ENCODE data around the gene UBE2J2.

The UBE2J2 gene

DNA sequence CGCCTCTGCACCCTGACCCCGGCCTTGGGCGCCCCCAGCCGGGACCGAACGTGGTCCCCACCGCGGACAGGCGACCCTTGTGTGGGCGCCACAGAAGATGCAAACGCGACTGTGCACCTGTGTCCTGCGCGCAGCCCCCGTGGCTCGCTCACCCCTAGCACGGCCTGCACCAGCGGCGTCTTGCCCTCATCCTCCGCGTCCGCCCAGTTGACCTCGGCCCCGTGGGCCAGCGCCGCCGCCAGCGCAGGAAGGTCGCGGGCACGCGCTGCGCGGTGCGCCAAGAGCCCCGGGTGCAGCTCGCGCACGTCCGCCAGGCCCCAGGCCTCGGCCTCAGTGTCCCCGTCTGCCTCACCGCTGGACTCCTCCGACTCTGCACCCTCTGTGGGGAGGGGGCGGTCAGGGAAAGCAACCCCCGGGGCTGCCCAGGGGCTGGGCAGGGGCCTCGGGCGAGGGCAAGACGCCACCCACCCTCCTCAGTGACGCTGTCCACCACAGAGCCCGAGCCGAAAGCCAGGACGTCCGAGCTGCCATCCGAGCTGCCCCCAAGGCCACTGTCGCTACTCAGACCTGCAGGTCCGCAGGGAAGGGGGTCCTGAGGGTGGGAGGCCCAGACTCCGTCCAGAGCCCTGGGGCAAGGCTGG lies 20.7 kb upstream of the UBE2J2 start:
- H3K27ac ChIP-seq (ENCODE audit: low read depth, low read length, poor library complexity, severe bottlenecking), result no peak overlapping the region
- no peaks in the 10 kb centered on the region for H3K9me2 ChIP-seq (ENCODE audit: low read depth, low read length)
- H2AFZ ChIP-seq (ENCODE audit: low read length), result no peak overlapping the region
- TF ChIP-seq, protein P1, sequence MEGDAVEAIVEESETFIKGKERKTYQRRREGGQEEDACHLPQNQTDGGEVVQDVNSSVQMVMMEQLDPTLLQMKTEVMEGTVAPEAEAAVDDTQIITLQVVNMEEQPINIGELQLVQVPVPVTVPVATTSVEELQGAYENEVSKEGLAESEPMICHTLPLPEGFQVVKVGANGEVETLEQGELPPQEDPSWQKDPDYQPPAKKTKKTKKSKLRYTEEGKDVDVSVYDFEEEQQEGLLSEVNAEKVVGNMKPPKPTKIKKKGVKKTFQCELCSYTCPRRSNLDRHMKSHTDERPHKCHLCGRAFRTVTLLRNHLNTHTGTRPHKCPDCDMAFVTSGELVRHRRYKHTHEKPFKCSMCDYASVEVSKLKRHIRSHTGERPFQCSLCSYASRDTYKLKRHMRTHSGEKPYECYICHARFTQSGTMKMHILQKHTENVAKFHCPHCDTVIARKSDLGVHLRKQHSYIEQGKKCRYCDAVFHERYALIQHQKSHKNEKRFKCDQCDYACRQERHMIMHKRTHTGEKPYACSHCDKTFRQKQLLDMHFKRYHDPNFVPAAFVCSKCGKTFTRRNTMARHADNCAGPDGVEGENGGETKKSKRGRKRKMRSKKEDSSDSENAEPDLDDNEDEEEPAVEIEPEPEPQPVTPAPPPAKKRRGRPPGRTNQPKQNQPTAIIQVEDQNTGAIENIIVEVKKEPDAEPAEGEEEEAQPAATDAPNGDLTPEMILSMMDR (IDR thresholded peaks at IDR 0.05; ENCODE audit: low read length), result no peak
- TF ChIP-seq EZH2 (IDR thresholded peaks at IDR 0.05; ENCODE audit: borderline replicate concordance, low read length), result no peak
- no peak overlapping the region for H3K9ac ChIP-seq (ENCODE audit: low read length)
- no peaks in the 10 kb centered on the region for H3K4me1 ChIP-seq (ENCODE audit: insufficient read depth, low read length, severe bottlenecking)
- no peaks in the 10 kb centered on the region for H3K9me3 ChIP-seq (ENCODE audit: low read length)
- H3K79me2 ChIP-seq (ENCODE audit: insufficient read depth, low read length), result no peaks in the 10 kb centered on the region
- H3F3A ChIP-seq (ENCODE audit: insufficient read depth, low read length), result no peaks in the 10 kb centered on the region
- no peak overlapping the region for H3K4me3 ChIP-seq (ENCODE audit: low read depth, low read length, poor library complexity, severe bottlenecking)
- H3K36me3 ChIP-seq (ENCODE audit: insufficient read depth, low read length), result no peaks in the 10 kb centered on the region
- no peaks in the 10 kb centered on the region for H4K20me1 ChIP-seq (ENCODE audit: insufficient read depth, low read length)
- H3K27me3 ChIP-seq (ENCODE audit: insufficient read depth, low read length), result no peaks in the 10 kb centered on the region
- no peak overlapping the region for H3K4me2 ChIP-seq (ENCODE audit: low read length)

DNA sequence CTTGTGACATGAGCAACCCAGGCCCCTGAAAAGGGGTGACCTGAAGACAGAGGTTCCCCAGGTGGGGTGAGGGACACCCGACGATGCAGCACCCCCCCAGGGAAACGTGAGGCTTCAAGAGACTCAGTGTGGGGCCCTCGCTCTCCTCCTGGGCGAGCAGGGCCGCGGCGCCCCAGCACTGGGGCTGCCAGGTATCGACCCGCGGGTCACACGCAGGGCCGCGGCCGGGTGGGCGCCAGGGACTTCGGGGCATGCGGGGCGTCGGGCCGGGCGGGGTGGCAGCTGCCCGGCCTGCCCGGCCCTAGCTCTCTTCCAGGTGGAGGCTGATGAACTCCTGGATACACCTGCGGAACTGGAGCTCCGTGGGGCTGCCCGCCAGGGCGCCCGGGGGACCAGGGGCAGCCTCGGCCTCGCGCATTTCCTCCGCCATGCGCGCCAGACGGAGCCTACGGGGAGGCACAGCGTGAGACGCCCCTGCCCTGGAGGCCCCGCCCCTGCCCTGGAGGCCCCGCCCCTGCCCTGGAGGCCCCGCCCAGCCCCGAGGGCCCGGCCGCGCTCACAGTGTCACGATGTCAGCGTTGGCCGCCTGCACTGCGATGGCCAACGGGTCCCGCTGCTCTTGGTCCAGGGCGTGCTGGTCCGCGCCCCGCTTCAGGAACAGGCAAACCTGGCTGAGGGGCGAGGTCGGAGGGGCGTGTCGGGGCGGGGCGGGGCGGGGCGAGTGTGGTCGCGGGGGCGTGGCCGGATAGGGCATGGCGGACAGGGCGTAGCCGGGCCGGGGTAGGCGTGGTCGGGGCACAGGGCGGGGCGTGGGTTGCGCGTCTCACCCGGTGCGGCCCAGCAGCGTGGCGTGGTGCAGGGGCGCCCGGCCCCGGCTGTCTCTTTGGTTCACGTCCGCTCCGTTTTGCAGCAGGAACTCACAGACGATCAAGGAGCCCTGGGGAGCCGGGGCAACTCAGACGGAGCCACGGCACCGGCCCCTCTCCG lies 19.9 kb upstream of the UBE2J2 start:
- H3K27me3 ChIP-seq (ENCODE audit: insufficient read depth, low read length), result no peaks in the 10 kb centered on the region
- H3F3A ChIP-seq (ENCODE audit: insufficient read depth, low read length), result no peaks in the 10 kb centered on the region
- no peak overlapping the region for H3K27ac ChIP-seq (ENCODE audit: low read depth, low read length, poor library complexity, severe bottlenecking)
- no peaks in the 10 kb centered on the region for H3K4me1 ChIP-seq (ENCODE audit: insufficient read depth, low read length, severe bottlenecking)
- H3K4me2 ChIP-seq (ENCODE audit: low read length), result no peak overlapping the region
- H3K9me3 ChIP-seq (ENCODE audit: low read length), result no peaks in the 10 kb centered on the region
- H2AFZ ChIP-seq (ENCODE audit: low read length), result no peak overlapping the region
- TF ChIP-seq EZH2 (IDR thresholded peaks at IDR 0.05; ENCODE audit: borderline replicate concordance, low read length), result no peak
- TF ChIP-seq, protein P1 (IDR thresholded peaks at IDR 0.05; ENCODE audit: low read length), result no peak
- no peak overlapping the region for H3K4me3 ChIP-seq (ENCODE audit: low read depth, low read length, poor library complexity, severe bottlenecking)
- H3K36me3 ChIP-seq (ENCODE audit: insufficient read depth, low read length), result no peaks in the 10 kb centered on the region
- no peak overlapping the region for H3K9ac ChIP-seq (ENCODE audit: low read length)
- no peaks in the 10 kb centered on the region for H3K79me2 ChIP-seq (ENCODE audit: insufficient read depth, low read length)
- no peaks in the 10 kb centered on the region for H3K9me2 ChIP-seq (ENCODE audit: low read depth, low read length)
- no peaks in the 10 kb centered on the region for H4K20me1 ChIP-seq (ENCODE audit: insufficient read depth, low read length)

DNA sequence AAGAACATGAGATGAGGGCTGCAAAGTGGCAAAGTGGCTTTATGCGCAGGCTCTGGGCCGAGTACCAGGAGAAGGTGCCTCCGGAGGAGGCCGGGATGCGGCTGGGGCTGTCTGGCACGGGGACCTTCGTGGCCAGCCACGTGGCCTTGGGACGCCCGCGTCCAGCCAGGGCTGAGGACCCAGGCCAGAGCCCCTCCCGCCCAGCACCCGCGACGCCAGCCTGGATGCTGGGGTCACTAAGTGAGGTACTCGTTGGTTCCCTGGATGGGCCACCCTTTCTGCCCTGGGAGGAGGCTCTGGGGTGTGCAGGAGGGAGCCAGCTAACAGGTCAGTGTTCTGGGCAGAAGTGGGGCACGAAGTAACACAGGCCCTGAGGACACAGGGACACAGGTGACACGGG lies 19.2 kb upstream of the UBE2J2 start:
- Histone ChIP-seq H2AFZ (ENCODE audit: low read length) (no peak overlapping the region), H3K4me1 (ENCODE audit: insufficient read depth, low read length, severe bottlenecking) (no peaks in the 10 kb centered on the region), H3K9ac (ENCODE audit: low read length) (no peak overlapping the region), H4K20me1 (ENCODE audit: insufficient read depth, low read length) (no peaks in the 10 kb centered on the region), H3K4me3 (ENCODE audit: low read depth, low read length, poor library complexity, severe bottlenecking) (no peak overlapping the region), H3K9me3 (ENCODE audit: low read length) (no peaks in the 10 kb centered on the region), H3F3A (ENCODE audit: insufficient read depth, low read length) (no peaks in the 10 kb centered on the region), H3K79me2 (ENCODE audit: insufficient read depth, low read length) (no peaks in the 10 kb centered on the region), H3K4me2 (ENCODE audit: low read length) (no peak overlapping the region), H3K27ac (ENCODE audit: low read depth, low read length, poor library complexity, severe bottlenecking) (no peak overlapping the region), H3K9me2 (ENCODE audit: low read depth, low read length) (no peaks in the 10 kb centered on the region), H3K36me3 (ENCODE audit: insufficient read depth, low read length) (no peaks in the 10 kb centered on the region), H3K27me3 (ENCODE audit: insufficient read depth, low read length) (no peaks in the 10 kb centered on the region)
- TF ChIP-seq EZH2 (IDR thresholded peaks at IDR 0.05; ENCODE audit: borderline replicate concordance, low read length), result no peak
- TF ChIP-seq, protein P1 (IDR thresholded peaks at IDR 0.05; ENCODE audit: low read length), result no peak
